HG02623 (cell line): Measurements from ENCODE around the gene CCR1.
A peak's percentile ranks its signal among the peaks of the same experiment; 100 is the strongest.
"Not testable (repeated sequence)": the region's sequence is repeated elsewhere in the genome, so short reads cannot be mapped to it uniquely, and the experiment has no call there.

ENCODE experiments used
- ATAC-seq: cut with Tn5 transposase; IDR thresholded peaks from one replicate; pipeline ENCODE4 v1.9.1; 2021; ENCODE audit warnings: moderate library complexity; ENCODE audit not compliant: unreplicated experiment

Gene CCR1

GRCh38 chr3:46213201-46213600 lies 5.1 kb upstream of the CCR1 start:
- no peak for ATAC-seq

GRCh38 chr3:46212101-46212500 lies 4.0 kb upstream of the CCR1 start:
- ATAC-seq, result no peak

- ATAC-seq, result no peak
Observed at GRCh38 chr3:46209746-46210470, 1.8 kb upstream of the CCR1 start.

DNA sequence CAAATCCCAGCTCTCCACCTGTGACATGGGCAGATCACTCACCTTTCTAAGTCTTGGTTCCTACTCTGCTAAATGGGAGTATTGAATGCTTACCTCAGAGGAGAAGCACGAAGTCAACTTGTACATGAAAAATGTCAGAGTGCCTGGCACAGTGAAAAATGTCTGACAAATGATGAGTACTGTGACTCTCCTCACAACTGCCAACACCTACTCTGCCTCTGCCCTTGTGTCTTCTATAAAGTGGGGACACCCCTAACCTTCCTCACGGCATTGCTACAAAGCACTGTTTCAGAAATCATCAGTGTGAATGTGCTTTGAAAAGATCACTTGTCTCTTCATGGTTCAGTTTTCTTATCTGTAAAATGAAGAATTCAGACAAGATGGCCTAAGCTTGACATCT lies 940 bp upstream of the CCR1 start:
- no peak for ATAC-seq

GRCh38 chr3:46207514-46207913 lies 599 bp downstream of the CCR1 start:
- not testable (repeated sequence) for ATAC-seq

GRCh38 chr3:46206282-46207015 lies 1.7 kb downstream of the CCR1 start:
- no peak for ATAC-seq

DNA sequence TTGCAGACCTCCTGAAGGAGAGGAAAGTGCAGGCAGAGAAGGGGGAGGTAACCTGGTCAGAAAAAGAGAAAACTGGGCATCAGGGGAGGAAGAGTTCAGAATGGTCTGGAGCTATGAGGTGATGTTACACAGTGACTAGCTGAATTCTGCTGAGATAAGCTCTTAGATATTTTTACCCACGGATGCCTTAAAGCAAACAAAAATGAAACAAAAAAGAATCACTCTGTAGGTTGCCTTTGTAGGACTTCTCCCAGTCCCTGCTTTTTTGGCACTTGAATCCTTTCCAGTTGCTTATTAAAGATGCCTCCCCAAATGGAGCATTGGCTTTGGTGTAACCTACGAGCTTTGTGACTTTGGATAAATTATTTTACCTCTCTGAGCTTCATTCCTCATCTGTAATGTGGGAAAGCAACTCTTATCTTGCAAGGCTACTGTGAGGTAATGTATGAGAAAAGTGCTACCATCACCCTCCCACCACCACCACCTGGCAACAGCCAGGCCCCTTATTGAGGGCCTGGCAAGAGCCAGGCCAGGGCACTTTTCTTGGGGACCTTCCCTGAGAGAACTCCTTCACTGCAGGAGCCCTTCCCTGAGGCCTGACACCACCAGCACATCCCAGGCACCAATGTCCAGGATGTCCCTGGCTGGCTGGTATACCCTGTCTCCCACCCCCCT lies 2.7 kb downstream of the CCR1 start:
- ATAC-seq, result no peak

DNA sequence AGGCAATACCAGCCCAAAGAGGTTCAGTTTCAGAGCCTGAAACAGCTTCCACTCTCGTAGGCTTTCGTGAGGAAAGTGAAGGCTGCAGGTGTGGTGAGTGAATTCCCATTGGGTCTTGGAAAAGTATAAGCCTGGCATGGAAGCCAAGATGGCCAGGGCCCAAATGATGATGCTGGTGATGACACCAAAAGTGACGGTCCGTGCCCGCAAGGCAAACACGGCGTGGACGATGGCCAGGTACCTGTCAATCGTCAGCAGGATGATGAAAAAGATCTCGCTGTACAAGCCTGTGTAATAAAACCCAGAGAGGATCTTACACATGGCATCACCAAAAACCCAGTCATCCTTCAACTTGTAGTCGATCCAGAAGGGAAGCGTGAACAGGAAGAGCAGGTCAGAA lies 4.4 kb downstream of the CCR1 start:
- no peak for ATAC-seq

DNA sequence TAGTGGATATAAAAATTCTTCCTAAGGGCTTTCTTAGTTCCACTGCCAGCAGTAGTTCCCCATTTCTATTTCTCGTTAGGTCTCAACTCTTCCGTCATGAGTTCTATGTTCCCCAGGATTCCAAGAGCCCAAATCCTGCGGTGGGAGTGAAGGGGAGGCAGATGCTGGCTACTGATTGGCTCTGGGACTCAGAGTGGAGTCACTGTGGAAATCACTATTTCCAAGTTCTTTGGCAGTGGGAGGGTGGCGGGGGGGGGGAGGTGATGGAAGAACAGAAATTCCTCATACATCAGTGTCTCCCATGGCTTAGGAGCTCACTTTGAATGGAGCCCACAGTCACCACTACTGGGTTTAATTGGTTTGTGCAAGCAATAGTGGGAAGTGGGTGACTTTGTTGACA lies 5.6 kb downstream of the CCR1 start:
- ATAC-seq, result no peak

DNA sequence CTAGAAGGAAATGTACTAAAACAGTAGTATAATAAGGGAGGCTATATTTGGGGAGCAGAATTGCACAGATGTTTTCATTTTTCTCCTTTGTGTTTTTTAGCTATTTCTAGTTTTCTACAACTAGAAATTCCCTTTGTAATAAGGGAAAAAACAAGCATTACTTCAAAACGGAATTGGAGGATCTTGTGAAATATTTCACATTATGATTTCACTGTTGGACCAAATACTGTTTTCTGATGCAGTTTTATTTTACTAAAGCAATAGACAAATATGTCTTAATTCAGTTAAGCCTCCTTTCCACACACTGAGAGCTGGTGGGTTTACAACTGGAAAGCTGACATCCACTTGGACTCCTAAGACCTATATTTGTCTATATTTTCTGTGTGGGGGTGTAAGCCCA lies 7.3 kb downstream of the CCR1 start:
- no peak for ATAC-seq

- ATAC-seq, result no peak
Observed at GRCh38 chr3:46200211-46200610, 7.9 kb downstream of the CCR1 start.

GRCh38 chr3:46196261-46196957 lies 11.7 kb downstream of the CCR1 start:
- ATAC-seq, result no peak

DNA sequence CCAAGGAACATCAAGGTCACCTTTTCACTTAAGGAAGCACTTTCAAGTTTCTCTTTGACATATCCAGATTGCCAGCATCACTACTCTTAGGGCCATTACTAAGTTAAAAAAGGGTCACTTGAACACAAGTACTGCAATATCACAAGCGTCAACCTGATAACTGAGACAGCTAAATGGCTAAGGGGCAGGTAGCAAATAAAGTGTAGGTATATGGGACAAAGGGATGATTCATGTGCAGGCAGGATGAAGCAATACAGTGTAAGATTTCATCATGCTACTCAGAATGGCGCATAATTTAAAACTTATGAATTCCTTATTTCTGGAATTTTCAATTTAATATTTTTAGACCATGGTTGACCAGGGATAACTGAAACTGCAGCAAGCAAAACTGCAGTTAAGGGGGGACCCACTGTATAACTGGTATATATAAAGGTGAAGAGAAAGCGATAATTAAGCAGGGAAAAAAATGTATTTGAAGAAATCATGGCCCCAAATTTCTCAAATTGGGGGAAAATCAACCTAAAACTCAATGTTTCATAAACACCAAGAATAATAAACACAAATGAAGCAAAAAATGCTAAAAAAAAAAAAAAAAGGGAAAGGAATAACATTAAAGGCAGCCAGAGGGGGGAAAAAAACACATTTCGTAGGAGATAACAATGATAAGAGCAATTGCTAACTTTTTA lies 13.1 kb downstream of the CCR1 start:
- no peak for ATAC-seq

DNA sequence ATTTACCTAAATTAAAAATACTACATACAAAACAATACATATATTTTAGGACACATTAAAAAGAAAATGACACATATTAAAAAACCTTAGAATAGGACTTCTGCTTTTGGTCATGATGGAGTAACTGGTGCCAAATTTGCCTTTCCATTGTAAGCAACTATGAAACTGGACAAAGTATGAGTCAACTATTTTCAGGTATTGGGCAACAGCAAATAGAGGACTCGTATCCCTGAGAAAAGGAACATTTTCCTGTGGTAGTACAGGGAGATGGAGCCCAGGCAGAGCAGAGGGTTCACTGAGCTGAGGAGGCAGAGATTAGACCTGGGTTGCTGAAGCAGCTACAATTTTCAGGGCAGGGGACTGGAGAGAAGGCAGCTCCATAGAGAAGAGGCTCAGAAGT lies 14.7 kb downstream of the CCR1 start:
- no peak for ATAC-seq

DNA sequence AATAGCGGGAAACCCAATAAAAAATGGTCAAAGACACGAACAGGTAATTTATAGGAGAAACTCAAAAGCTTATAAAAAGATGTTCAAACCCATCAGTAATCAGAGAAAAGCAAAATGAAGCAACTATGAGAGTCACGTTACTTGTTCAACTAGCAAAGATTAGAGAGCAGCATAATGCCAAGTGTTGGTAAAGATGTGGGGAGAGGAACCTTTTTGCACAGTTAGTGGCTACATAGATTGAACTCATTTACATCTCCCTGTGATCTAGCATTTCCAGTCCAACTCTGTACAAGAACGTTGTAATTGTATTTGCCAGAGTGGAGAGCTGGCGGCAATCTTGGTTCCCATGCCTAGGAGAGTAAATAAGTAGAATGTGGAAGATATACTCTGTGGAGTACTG lies 15.2 kb downstream of the CCR1 start:
- ATAC-seq, result no peak

DNA sequence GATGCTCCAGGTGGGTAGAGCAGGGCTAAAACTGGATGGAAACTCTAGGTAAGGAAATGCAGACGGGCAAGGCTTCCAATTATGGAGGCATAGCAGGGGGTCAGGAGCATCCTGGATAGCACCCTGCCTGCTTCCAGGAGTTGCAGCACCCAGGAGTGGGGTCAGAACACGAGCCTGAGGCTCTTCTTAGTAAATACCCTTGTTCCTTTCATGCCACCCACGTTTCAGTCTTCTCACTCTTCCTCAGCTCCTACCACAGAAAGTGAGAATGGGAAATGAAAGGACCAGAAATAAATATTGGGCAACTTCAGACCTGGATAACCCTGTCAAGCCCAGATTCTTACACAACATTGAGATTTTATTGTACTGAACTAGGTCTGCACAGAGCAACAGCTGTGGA lies 16.4 kb downstream of the CCR1 start:
- ATAC-seq, result no peak

DNA sequence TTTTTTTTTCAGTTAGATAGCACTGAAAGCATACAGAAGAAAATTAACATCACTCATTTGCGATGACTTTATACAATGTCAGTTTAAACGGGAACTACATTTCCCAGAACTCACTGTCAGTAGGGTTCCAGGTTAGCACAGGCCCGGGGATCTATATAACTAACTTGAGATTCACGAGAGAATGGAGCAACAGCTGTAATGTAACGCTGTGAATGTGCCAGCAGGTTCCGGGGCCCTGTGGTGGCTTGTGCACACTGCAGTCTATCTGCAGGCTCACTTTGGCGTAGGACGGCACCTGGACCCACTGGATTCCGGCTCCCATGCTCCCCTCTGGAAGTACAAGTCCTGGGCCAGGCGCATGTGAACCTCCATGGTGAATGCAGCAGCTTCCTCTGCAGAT lies 19.4 kb downstream of the CCR1 start:
- ATAC-seq, result no peak

- no peak for ATAC-seq
Observed at GRCh38 chr3:46187876-46188275, 20.2 kb downstream of the CCR1 start.

- ATAC-seq, result peak; percentile 21
Observed at GRCh38 chr3:46187341-46187700, 20.8 kb downstream of the CCR1 start.

DNA sequence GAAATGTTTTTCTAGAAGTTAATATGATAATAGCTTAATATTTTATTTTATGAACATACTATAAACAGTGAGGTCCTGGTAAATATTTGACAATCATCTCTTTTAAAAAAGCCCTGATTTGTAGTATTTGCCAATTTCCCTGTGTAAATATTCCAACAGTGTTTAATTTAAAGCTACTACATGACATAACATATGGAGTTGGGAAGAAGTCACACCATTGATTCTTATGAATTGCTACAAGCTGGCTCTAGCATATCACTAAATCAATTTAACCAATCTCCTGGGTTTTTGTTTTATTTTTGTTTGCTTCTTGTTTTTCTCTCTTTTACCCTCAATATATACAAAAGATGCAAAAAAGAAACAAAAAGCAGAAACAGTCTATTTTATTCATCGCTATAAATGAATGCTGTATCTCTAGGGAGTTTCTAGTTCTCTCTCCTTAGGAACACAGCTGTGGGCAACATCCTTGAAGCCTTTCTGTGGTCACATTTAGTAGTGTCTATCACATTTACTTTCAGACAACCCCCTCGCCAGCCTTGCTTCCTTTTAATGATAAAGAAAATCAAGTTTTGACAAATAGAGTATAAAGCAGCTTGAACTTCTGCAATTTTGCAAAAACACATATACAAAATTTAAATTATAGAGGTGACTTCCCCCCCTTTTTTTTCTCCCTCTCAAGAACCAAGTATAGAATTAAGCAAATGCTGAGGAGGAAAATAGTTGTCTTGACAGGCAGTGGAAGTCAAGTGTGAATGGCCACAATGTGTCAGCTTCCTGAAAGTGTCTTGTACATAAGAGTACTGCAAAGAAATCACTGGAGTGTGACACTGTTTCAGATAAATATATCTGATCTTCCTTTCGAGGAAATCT lies 21.4 kb downstream of the CCR1 start:
- peak; percentile 77 for ATAC-seq
